GM11168 (cell line): ENCODE results near the gene GAREM2.

Experiments used
- in situ Hi-C: fragments of 300-500 bp; cut with MboI; formaldehyde crosslinking; loops from one replicate; pipeline ENCODE4 v1.12.0; 2022; ENCODE audit warnings: low sequenced_read_pairs; ENCODE audit not compliant: unreplicated experiment

Gene GAREM2

GRCh38 chr2:26168785-26169184 is 4.1 kb upstream of the GAREM2 start:
- in situ Hi-C loops = no loop called here

- in situ Hi-C loops = no loop called here
Observed at GRCh38 chr2:26169226-26169625, 3.7 kb upstream of the GAREM2 start.

GRCh38 chr2:26169681-26170414 is 3.0 kb upstream of the GAREM2 start:
- in situ Hi-C loops = no loop called here

- in situ Hi-C loops = no loop called here
Observed at GRCh38 chr2:26170795-26171194, 2.1 kb upstream of the GAREM2 start.

GRCh38 chr2:26172189-26172870 is 558 bp upstream of the GAREM2 start:
- in situ Hi-C loops = no loop called here

GRCh38 chr2:26173776-26174482 is 1.0 kb downstream of the GAREM2 start:
- in situ Hi-C loops = no loop called here

GRCh38 chr2:26174691-26175465 is 2.0 kb downstream of the GAREM2 start:
- in situ Hi-C loops = no loop called here

- in situ Hi-C loops = no loop called here
Observed at GRCh38 chr2:26175466-26176278, 2.8 kb downstream of the GAREM2 start.

- in situ Hi-C loops = no loop called here
Observed at GRCh38 chr2:26176279-26176615, 3.4 kb downstream of the GAREM2 start.

- in situ Hi-C loops = no loop called here
Observed at GRCh38 chr2:26177122-26177521, 4.2 kb downstream of the GAREM2 start.

GRCh38 chr2:26178246-26178645 is 5.4 kb downstream of the GAREM2 start:
- in situ Hi-C loops = no loop called here

GRCh38 chr2:26178746-26179436 is 6.0 kb downstream of the GAREM2 start:
- in situ Hi-C loops = no loop called here

- in situ Hi-C loops = no loop called here
Observed at GRCh38 chr2:26179446-26179913, 6.6 kb downstream of the GAREM2 start.

- in situ Hi-C loops = no loop called here
Observed at GRCh38 chr2:26182441-26182840, 9.6 kb downstream of the GAREM2 start.

- in situ Hi-C loops = no loop called here
Observed at GRCh38 chr2:26182887-26183630, 10.2 kb downstream of the GAREM2 start.

GRCh38 chr2:26184121-26184520 is 11.2 kb downstream of the GAREM2 start:
- in situ Hi-C loops = no loop called here

GRCh38 chr2:26184555-26185303 is 11.8 kb downstream of the GAREM2 start:
- in situ Hi-C loops = no loop called here
